Measurements from ENCODE around the gene C1QA.

The C1QA gene

GRCh38 chr1:22595108-22595507 lies 41.3 kb upstream of the C1QA start:
- no peak overlapping the region for H3K4me3 ChIP-seq (ENCODE audit: low read depth, low read length)
- TF ChIP-seq, protein P1, sequence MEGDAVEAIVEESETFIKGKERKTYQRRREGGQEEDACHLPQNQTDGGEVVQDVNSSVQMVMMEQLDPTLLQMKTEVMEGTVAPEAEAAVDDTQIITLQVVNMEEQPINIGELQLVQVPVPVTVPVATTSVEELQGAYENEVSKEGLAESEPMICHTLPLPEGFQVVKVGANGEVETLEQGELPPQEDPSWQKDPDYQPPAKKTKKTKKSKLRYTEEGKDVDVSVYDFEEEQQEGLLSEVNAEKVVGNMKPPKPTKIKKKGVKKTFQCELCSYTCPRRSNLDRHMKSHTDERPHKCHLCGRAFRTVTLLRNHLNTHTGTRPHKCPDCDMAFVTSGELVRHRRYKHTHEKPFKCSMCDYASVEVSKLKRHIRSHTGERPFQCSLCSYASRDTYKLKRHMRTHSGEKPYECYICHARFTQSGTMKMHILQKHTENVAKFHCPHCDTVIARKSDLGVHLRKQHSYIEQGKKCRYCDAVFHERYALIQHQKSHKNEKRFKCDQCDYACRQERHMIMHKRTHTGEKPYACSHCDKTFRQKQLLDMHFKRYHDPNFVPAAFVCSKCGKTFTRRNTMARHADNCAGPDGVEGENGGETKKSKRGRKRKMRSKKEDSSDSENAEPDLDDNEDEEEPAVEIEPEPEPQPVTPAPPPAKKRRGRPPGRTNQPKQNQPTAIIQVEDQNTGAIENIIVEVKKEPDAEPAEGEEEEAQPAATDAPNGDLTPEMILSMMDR (IDR thresholded peaks at IDR 0.05; ENCODE audit: low read depth, low read length): no peak

DNA sequence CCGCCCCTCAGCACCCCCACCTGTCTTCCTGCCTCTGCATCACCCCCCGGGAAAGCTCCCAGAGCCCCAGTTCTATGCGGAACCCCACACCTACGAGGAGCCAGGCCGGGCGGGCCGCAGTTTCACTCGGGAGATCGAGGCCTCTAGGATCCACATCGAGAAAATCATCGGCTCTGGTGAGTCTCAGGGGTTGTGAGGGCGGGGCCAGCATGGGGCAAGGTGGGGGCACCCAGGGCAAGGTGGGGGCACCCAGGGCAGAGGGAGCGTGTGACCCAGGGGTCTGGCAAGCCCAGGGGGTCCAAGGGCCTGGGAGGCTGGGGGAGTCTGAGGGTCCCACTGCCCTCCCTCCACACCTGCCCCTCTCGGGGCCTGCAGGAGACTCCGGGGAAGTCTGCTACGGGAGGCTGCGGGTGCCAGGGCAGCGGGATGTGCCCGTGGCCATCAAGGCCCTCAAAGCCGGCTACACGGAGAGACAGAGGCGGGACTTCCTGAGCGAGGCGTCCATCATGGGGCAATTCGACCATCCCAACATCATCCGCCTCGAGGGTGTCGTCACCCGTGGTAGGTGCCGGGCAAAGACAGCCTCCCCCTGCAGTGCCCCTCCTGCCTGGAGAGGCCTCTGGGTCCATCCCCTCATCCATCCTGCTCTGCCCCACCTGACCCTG lies 39.0 kb upstream of the C1QA start:
- H3K4me3 ChIP-seq (ENCODE audit: low read depth, low read length): no peak overlapping the region
- TF ChIP-seq, protein P1 (IDR thresholded peaks at IDR 0.05; ENCODE audit: low read depth, low read length): no peak

DNA sequence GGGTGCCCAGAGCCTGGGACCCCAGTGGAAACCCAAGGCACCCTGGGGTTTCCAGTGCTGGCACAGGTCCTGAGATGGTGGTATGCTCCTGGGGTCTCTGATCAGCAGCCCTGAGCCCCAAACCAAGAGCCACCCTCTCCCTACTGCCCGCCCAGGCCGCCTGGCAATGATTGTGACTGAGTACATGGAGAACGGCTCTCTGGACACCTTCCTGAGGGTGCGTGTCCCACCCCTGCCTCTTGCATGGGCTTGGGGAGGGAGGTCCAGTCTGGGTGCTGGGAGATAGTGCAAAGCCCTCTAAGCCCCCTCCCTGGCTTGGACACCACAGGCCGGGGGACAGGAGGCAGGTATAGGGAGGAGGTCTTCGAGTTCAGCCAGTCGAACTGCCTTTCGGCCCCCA lies 38.4 kb upstream of the C1QA start:
- H3K4me3 ChIP-seq (ENCODE audit: low read depth, low read length): no peak overlapping the region
- TF ChIP-seq, protein P1 (IDR thresholded peaks at IDR 0.05; ENCODE audit: low read depth, low read length): no peak

DNA sequence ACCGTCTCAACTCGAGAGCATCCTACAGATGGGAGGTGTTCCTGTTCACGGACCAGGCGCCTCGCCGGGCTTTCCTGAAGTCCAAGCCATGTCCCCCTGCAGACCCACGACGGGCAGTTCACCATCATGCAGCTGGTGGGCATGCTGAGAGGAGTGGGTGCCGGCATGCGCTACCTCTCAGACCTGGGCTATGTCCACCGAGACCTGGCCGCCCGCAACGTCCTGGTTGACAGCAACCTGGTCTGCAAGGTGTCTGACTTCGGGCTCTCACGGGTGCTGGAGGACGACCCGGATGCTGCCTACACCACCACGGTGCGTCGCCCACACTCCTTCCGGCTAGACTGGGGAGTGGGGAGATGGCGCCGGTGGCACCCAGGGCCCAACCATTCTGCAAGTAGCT lies 37.7 kb upstream of the C1QA start:
- H3K4me3 ChIP-seq (ENCODE audit: low read depth, low read length): no peak overlapping the region
- TF ChIP-seq, protein P1 (IDR thresholded peaks at IDR 0.05; ENCODE audit: low read depth, low read length): no peak

GRCh38 chr1:22600071-22600816 lies 36.2 kb upstream of the C1QA start:
- TF ChIP-seq, protein P1 (IDR thresholded peaks at IDR 0.05; ENCODE audit: low read depth, low read length): no peak
- no peak overlapping the region for H3K4me3 ChIP-seq (ENCODE audit: low read depth, low read length)

DNA sequence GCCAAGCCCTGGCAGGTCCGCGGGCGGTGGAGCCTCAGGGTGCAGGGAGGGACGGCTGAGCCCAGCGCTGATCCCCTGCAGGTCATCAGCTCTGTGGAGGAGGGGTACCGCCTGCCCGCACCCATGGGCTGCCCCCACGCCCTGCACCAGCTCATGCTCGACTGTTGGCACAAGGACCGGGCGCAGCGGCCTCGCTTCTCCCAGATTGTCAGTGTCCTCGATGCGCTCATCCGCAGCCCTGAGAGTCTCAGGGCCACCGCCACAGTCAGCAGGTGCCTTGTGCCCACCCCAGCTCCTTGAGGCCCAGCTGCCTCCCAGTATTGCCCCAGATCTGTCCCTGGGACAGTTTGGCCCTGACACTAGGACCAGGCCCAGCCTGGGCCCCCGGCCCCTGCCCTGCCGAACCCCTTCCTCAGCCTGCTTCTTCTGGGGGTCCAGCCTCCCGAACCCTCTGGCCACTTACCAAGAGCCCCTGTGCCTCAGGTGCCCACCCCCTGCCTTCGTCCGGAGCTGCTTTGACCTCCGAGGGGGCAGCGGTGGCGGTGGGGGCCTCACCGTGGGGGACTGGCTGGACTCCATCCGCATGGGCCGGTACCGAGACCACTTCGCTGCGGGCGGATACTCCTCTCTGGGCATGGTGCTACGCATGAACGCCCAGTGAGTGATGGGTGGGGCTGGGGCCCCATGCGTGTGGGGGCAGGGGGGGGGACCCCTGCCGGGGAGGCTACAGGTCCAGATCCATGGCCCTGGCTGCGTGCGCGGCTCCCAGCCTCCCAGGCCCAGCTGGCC lies 35.4 kb upstream of the C1QA start:
- TF ChIP-seq, protein P1 (IDR thresholded peaks at IDR 0.05; ENCODE audit: low read depth, low read length): no peak
- no peak overlapping the region for H3K4me3 ChIP-seq (ENCODE audit: low read depth, low read length)

Data from WI38 (cell line).